PC-9 (cell line): ENCODE measurements around the gene HIBCH. TPM values are rescaled to one million over a fixed set of nuclear protein-coding genes. Genes with fewer than 3 reads are reported as not detected.

Source experiments
- BruUV-seq: library from RNA; stranded (reverse); fragments of 400-500 nt; replicated peaks from 2 replicates; lab custom pipeline; 2021; lab: Mats Ljungman, UMichigan
- CTCF ChIA-PET: fragments of 300-600 bp; sonication (Branson Sonifier 250); formaldehyde crosslinking; loops from one replicate; lab custom pipeline; 2022; ENCODE audit warnings: antibody characterized with exemption; lab: Charles Lee
- POLR2A ChIA-PET: fragments of 300-600 bp; sonication (Branson Sonifier 250); formaldehyde crosslinking; loops from one replicate; lab custom pipeline; 2022; ENCODE audit warnings: antibody characterized with exemption; ENCODE audit not compliant: unreplicated experiment; lab: Charles Lee
- DNase-seq, 2 experiments: peaks; one replicate each; pipeline versions ENCODE4 v3.0.0 to v3.0.0-alpha.2; 2015 to 2022; ENCODE audit warnings: mixed read lengths in 1 of 2
- H2AFZ ChIP-seq: fragments of 200-600 bp; sonication (generic); 2 replicates; pipeline ENCODE4 v1.8.1; 2017; ENCODE audit warnings: antibody characterized with exemption
- H3F3A ChIP-seq: fragments of 200-600 bp; sonication (generic); 2 replicates; pipeline ENCODE4 v1.8.1; 2017; ENCODE audit warnings: antibody characterized with exemption, mild to moderate bottlenecking, low read depth; ENCODE audit not compliant: insufficient read depth
- H3K27ac ChIP-seq: fragments of 200-600 bp; sonication (generic); 2 replicates; pipeline ENCODE4 v1.6.1; 2016; ENCODE audit warnings: mixed run types
- H3K27me3 ChIP-seq: fragments of 200-600 bp; sonication (generic); 2 replicates; pipeline ENCODE4 v1.6.1; 2016; ENCODE audit warnings: low read depth, mixed run types; ENCODE audit not compliant: insufficient read depth
- H3K36me3 ChIP-seq: fragments of 200-600 bp; sonication (generic); 2 replicates; pipeline ENCODE4 v1.6.1; 2016; ENCODE audit warnings: low read depth, mixed run types
- H3K4me1 ChIP-seq: fragments of 200-600 bp; sonication (generic); replicated peaks from 2 replicates; pipeline ENCODE4 v1.6.1; 2016; ENCODE audit warnings: mixed run types; ENCODE audit not compliant: insufficient read depth
- H3K4me2 ChIP-seq: fragments of 200-600 bp; sonication (generic); 2 replicates; pipeline ENCODE4 v1.6.1; 2017; ENCODE audit warnings: mixed run types
- H3K4me3 ChIP-seq: fragments of 200-600 bp; sonication (generic); 2 replicates; pipeline ENCODE4 v1.6.1; 2016; ENCODE audit warnings: mixed run types
- H3K79me2 ChIP-seq: fragments of 200-600 bp; sonication (generic); 2 replicates; pipeline ENCODE4 v1.6.1; 2017; ENCODE audit warnings: low read depth, mixed run types
- H3K9me2 ChIP-seq: fragments of 200-600 bp; sonication (generic); 2 replicates; pipeline ENCODE4 v1.8.1; 2017; ENCODE audit warnings: mild to moderate bottlenecking; ENCODE audit not compliant: insufficient read depth
- H3K9me3 ChIP-seq: fragments of 200-600 bp; sonication (generic); 2 replicates; pipeline ENCODE4 v1.8.1; 2016; ENCODE audit warnings: low read depth; ENCODE audit not compliant: insufficient read depth
- H4K20me1 ChIP-seq: fragments of 200-600 bp; sonication (generic); 2 replicates; pipeline ENCODE4 v1.8.1; 2017; ENCODE audit not compliant: insufficient read depth
- CTCF ChIP-seq: fragments of 200-600 bp; sonication (generic); conservative IDR thresholded peaks from 2 replicates; pipeline ENCODE4 v1.6.1; 2017; ENCODE audit warnings: mixed run types, antibody characterized with exemption, mild to moderate bottlenecking, moderate library complexity
- EZH2 ChIP-seq: fragments of 200-600 bp; sonication (generic); IDR thresholded peaks from 2 replicates; pipeline ENCODE4 v1.8.0; 2017; ENCODE audit warnings: antibody characterized with exemption, low read depth
- intact Hi-C: fragments of 100-400 bp; cut with micrococcal nuclease; formaldehyde crosslinking; loops from one replicate; pipeline ENCODE4 v1.10.0; 2022; ENCODE audit not compliant: unreplicated experiment
- total RNA-seq: library from RNA; stranded (reverse); gene quantifications from 2 replicates; pipeline ENCODE4 v1.2.3, GENCODE V29; 2021

Gene HIBCH
- total RNA-seq, 1 experiment from 2014 or later, result 14.7 TPM

DNA sequence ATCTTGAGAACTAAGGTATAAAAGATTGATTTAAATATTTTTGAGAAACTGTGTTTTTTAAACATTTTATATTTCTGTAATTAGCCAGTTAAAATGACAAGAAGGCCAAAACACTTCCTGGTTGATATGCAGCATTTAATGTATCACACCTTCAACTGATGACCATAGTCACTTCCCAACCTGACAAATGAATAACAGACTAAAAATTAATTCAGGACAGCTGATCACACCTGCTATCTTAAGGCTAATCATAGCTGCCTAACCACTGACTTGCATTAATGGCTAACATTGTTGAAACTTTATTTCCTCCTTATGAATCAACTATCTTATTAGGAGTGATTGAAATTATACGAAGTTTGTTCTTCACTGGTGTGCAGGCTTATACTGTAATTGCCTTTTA is 131.3 kb downstream of the HIBCH start:
- CTCF ChIA-PET, result no interaction called here
- Histone ChIP-seq H3K79me2 (no peaks in the 10 kb centered on the region), H3K4me2 (no peak overlapping the region), H3K9me3 (no peaks in the 10 kb centered on the region), H3K36me3 (no peaks in the 10 kb centered on the region), H3K9me2 (no peaks in the 10 kb centered on the region), H3K27ac (no peak overlapping the region), H3K4me3 (no peak overlapping the region), H4K20me1 (no peaks in the 10 kb centered on the region), H3F3A (no peaks in the 10 kb centered on the region), H3K27me3 (no peaks in the 10 kb centered on the region), H3K4me1 (no peaks in the 10 kb centered on the region), H2AFZ (no peak overlapping the region)
- POLR2A ChIA-PET, result no interaction called here
- intact Hi-C loops, result no loop called here
- BruUV-seq, result no TSS peak
- DNase-seq, result no peak
- no peak for TF ChIP-seq CTCF
- TF ChIP-seq EZH2, result no peak

DNA sequence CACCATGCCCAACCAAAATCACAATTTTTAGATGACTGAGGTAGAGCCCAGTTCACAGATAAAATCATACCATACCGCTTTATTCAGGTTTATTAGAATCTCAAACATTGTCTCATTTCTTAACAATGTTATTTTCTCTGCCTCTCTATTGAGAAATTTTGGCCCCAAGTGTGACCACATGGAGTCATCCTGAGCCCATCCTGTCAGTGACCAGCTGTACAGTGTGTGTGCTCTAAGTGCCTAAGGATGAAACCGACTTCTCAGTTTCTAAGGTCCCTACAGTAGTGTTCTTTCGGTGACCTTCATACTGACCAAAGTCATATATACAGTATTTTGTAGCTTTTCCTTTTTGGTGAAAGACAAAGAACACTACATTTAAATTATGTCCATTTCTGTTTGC is 133.4 kb downstream of the HIBCH start:
- BruUV-seq, result no TSS peak
- H2AFZ ChIP-seq, result no peak overlapping the region
- H3K4me3 ChIP-seq, result no peak overlapping the region
- TF ChIP-seq CTCF (no peak), EZH2 (no peak)
- ChIA-PET POLR2A (no interaction called here), CTCF (no interaction called here)
- H3K4me1 ChIP-seq, result no peaks in the 10 kb centered on the region
- H3F3A ChIP-seq, result no peaks in the 10 kb centered on the region
- no peak for DNase-seq
- H3K9me2 ChIP-seq, result no peaks in the 10 kb centered on the region
- no peaks in the 10 kb centered on the region for H4K20me1 ChIP-seq
- no peak overlapping the region for H3K27ac ChIP-seq
- intact Hi-C loops, result no loop called here
- no peaks in the 10 kb centered on the region for H3K27me3 ChIP-seq
- no peaks in the 10 kb centered on the region for H3K79me2 ChIP-seq
- no peaks in the 10 kb centered on the region for H3K36me3 ChIP-seq
- no peaks in the 10 kb centered on the region for H3K9me3 ChIP-seq
- no peak overlapping the region for H3K4me2 ChIP-seq

DNA sequence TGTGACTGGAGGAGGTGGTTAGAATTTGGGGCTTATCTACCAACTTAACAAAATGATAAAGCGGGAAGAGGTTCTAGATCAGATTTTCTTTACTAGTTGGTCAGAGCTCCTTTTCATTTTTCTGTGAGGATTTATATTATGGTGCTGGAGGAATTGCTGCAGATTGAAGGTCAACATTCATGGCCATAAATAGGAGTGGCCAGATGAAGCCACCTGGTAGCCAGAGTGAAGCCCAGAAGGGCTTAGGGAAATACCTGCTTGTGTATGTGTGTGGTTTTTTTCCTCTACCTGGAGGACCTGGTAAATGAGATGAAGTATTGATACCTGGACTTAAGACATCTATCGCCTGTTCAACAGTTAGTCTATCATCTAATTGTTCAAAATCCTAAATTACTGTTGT is 134.2 kb downstream of the HIBCH start:
- no peak for TF ChIP-seq CTCF
- TF ChIP-seq EZH2, result no peak
- Histone ChIP-seq H3K4me1 (no peaks in the 10 kb centered on the region), H3F3A (no peaks in the 10 kb centered on the region), H3K9me3 (no peaks in the 10 kb centered on the region), H3K27ac (no peak overlapping the region), H3K9me2 (no peaks in the 10 kb centered on the region), H3K79me2 (no peaks in the 10 kb centered on the region), H3K4me3 (no peak overlapping the region), H3K4me2 (no peak overlapping the region), H3K27me3 (no peaks in the 10 kb centered on the region), H2AFZ (no peak overlapping the region), H3K36me3 (no peaks in the 10 kb centered on the region), H4K20me1 (no peaks in the 10 kb centered on the region)
- no peak for DNase-seq
- intact Hi-C loops, result no loop called here
- POLR2A ChIA-PET, result no interaction called here
- no TSS peak for BruUV-seq
- CTCF ChIA-PET, result no interaction called here
